NCI-H345 treated with DMSO at 0.1 percent for 48 hours (cell line): ENCODE measurements around the gene BMERB1.
"Not testable (repeated sequence)": the region's sequence is repeated elsewhere in the genome, so short reads cannot be mapped to it uniquely, and the experiment has no call there.

Experiments
- DNase-seq: peaks from one replicate; lab custom pipeline; 2025; ENCODE audit not compliant: unreplicated experiment; lab: John Stamatoyannopoulos, UW

BMERB1 gene

DNA sequence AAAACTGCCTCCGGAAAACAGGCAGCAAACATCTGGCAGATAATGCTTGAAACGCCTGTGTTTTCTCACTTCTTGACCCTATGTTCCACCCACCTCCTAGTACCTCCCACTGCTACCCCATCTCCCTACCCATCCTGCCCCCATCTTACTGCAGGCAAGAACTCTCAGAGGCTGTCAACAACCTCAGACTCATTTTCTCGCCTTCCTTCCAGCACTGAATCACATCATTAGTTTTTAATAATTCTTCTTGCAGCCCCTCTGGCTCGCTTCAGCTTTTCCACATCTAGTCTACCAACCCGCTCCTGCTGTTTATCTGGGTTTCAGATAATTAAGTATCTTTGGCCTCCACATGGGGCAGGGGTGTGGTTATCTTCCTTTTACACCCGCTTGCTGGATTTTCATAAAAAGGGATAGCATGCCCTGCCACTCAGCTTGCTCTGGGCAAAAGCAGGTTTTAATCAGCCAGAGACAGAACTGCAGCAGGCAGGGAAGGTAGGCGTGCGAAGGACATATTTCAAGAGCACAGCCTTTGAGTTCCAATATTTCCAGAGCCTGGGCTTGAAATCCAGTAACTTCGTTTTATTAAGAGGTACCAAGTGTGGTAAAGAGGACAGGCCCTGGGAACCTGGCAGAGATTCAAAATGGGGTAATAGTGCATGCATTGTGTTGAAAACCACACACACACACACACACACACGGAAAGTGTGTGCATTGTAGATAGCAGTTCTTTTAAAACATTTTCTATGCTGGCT, 87.5 kb downstream of the BMERB1 start:
- DNase-seq: no peak

- no peak for DNase-seq
Observed at GRCh38 chr16:15523092-15523541, 88.7 kb downstream of the BMERB1 start.

GRCh38 chr16:15523939-15524338, 89.6 kb downstream of the BMERB1 start:
- no peak for DNase-seq

DNA sequence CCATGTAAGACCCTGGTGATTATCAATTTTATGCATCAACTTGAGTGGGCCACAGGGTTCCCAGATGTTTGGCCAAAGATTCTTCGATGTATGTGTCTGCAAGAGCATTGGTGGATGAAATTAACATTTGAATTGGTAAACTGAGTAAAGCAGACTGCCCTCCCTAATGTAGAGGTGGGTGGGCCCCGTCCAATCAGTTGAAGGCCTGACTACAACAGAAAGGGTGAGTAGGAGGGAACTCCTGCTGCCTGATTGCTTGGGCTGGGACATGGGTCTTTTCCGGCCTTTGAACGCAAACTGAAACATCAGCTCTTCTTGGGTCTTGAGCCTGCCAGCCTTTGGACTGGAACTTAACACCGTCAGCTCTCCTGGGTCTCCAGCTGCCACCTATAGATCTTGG, 90.6 kb downstream of the BMERB1 start:
- no peak for DNase-seq

- no peak for DNase-seq
Observed at GRCh38 chr16:15526097-15526496, 91.7 kb downstream of the BMERB1 start.

GRCh38 chr16:15526731-15527130, 92.3 kb downstream of the BMERB1 start:
- DNase-seq: no peak

- no peak for DNase-seq
Observed at GRCh38 chr16:15529673-15530072, 95.3 kb downstream of the BMERB1 start.

DNA sequence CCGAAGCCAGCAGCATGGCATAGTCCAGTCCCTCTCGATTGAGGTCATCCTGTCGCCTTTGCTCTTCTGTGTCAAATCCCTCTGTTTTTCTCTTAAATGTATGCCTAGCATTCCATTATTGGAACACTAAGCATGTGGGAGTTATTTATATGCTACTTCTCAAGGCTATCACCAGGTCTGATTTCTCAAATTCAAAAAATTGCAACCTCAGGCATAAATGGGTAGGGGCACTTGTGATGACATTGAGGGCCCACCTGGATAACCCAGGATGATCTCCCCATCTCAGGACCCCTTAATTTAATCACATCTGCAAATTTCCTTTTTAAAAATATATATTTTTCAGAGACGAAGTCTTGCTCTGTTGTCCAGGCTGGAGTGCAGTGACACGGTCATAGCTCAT, 95.7 kb downstream of the BMERB1 start:
- DNase-seq: no peak

- no peak for DNase-seq
Observed at GRCh38 chr16:15532825-15533224, 98.4 kb downstream of the BMERB1 start.

- DNase-seq: no peak
Observed at GRCh38 chr16:15533386-15533785, 99.0 kb downstream of the BMERB1 start.

DNA sequence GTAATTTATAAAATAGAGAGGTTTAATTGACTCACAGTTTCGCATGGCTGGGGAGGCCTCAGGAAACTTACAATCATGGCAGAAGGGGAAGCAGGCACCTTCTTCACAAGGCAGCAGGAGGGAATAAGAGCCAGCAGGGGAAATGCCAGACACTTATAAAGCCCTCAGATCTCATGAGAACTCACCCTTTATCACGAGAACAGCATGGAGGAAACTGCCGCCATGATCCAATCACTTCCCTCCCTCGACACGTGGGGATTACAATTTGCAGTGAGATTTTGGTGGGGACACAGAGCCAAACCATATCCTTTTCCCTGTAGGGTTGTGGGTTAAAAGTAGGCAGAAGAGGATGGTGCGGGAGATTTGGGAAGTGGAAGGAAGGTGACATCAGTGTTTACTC, 101.4 kb downstream of the BMERB1 start:
- DNase-seq: no peak

DNA sequence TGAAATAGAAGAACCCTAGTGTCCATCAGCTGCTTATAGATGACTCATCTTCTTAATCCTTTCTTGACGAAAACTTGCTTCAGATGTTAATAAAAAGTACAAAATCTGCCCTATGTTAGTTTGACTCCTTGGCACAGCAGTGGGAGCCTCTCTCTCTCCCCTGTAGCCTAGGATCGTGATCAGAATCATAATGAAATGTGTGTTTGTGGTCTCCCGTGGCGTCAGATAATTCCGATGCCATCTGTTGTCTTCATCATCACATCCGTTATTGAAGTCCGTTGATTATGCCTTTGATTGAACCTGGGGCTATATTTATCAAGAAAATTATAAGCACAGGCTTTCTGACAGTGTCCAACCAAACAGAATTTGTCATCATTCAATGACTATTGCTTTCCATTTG, 102.5 kb downstream of the BMERB1 start:
- DNase-seq: no peak

GRCh38 chr16:15538507-15538906, 104.1 kb downstream of the BMERB1 start:
- DNase-seq: no peak

GRCh38 chr16:15539197-15539596, 104.8 kb downstream of the BMERB1 start:
- no peak for DNase-seq

DNA sequence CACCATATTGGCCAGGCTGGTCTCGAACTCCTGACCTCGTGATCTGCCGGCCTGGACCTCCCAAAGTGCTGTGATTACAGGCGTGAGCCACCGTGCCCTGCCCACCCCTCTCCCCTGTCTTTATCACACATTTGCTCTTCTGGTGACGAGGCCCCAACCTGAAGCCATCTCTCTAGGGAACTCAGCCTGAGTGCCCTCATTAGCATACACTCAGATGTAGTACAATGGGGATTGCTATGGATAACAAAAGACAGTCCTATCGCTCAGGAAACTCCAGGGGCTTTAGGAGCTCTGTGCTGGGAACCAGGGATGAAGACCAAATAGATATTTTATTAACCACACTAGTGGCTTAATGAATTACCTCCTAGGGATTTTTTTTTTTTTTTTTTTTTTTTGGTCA, 107.9 kb downstream of the BMERB1 start:
- no peak for DNase-seq

DNA sequence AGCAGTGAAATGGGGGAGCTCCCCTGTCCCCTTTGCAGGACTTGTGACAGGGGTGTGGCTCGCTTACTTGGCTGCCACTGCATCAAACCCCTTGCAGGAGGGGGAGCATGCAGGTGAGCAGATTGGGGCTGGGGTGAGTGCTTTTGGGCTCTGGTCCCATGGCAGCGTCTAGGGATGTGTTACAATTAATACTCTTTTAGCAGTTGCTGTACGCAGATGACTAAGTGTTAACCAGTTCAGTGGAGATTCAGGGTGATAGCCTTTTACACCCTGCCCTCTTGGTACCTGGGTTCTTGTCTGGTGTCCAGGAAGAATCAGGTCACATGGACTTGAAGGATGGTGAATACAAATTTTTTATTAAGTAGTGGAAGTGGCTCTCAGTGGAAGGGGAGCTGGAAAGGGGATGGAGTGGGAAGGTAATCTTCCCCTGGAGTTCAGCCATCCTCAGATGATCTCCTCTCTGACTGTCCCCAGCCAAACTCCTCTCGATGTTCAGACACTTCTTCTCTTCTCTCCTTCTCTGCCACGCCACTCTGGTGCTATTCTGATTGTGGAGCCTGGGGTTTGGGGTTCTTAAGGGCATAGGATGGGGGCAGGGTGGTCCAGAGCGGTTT, 108.5 kb downstream of the BMERB1 start:
- DNase-seq: no peak

- no peak for DNase-seq
Observed at GRCh38 chr16:15544405-15544804, 110.0 kb downstream of the BMERB1 start.

DNA sequence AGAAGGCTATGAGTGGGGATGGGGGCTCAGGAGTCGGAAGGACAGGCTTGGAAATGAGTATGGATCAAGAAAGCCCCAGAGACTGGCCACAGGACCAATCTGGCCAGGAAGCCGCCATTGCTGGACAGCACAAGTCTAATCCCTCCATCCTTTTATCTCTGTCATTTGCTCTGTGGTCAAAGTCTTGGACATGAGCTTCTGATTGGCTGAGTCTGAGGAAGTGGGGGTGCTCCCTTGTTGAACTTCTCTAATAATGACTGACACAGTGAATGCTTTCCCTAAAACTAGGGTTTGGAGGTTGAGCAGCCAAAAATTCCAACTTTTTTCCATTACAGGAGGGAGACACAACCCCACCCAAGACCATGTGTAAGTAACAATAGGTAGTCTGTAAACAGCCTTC, 111.2 kb downstream of the BMERB1 start:
- no peak for DNase-seq

- DNase-seq: not testable (repeated sequence)
Observed at GRCh38 chr16:15547072-15547767, 112.8 kb downstream of the BMERB1 start.

DNA sequence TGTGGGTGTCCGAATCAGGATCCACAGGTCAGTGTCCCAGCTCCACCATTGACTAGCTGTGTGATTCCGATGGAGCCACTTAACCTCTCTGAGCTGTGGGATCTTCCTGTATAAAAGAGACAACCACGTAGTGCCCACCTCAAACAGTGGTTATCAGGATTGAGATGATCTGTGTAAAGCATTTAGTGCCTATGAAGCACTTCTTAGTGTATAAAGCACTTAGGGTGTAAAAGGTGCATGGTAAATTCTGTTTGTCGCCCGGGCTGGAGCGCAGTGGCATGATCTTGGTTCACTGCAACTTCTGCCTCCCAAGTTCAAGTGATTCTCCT, 113.3 kb downstream of the BMERB1 start:
- no peak for DNase-seq

- DNase-seq: no peak
Observed at GRCh38 chr16:15548482-15548891, 114.1 kb downstream of the BMERB1 start.

- no peak for DNase-seq
Observed at GRCh38 chr16:15552507-15552906, 118.1 kb downstream of the BMERB1 start.
